ENCODE data around the gene CAND2. TPM values are rescaled to one million over a fixed set of nuclear protein-coding genes. Genes with fewer than 3 reads are reported as not detected.

Gene CAND2
- total and polyA plus RNA-seq, 9 donors = 3.5 to 25.1 (median 16.6) TPM

DNA sequence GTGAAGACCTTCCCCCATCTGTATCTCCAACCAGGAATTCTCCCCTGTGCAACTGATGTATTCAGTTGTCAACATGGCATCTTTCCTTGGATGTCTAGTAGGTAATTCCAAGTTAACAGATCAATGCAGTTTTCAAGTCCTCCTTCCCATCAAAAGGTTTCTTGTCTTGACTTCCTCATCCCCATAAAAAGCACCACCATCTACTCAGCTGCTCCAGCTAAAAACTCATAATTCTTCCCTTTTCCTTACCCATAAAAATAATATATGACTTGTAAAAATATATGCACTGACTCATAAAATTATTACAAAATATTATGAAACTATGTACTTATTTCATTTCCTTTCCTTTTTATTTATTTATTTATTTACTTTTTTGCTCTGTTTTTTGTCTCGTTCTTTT, 5.0 kb upstream of the CAND2 start:
- H3K4me1 ChIP-seq (ENCODE audit: insufficient read depth) = no peaks in the 10 kb centered on the region
- intact Hi-C loops (cut with DNase I) = no loop called here
- 73 to 88% (median 77%) methylated on average over 1 of the region's 1 CpG for WGBS, 3 donors
- no peak overlapping the region for H3K4me3 ChIP-seq
- TF ChIP-seq, protein P1, sequence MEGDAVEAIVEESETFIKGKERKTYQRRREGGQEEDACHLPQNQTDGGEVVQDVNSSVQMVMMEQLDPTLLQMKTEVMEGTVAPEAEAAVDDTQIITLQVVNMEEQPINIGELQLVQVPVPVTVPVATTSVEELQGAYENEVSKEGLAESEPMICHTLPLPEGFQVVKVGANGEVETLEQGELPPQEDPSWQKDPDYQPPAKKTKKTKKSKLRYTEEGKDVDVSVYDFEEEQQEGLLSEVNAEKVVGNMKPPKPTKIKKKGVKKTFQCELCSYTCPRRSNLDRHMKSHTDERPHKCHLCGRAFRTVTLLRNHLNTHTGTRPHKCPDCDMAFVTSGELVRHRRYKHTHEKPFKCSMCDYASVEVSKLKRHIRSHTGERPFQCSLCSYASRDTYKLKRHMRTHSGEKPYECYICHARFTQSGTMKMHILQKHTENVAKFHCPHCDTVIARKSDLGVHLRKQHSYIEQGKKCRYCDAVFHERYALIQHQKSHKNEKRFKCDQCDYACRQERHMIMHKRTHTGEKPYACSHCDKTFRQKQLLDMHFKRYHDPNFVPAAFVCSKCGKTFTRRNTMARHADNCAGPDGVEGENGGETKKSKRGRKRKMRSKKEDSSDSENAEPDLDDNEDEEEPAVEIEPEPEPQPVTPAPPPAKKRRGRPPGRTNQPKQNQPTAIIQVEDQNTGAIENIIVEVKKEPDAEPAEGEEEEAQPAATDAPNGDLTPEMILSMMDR (IDR thresholded peaks at IDR 0.05) = no peak
- TF ChIP-seq POLR2A (IDR thresholded peaks at IDR 0.05) = no peak
- no peak for TF ChIP-seq EP300 (IDR thresholded peaks at IDR 0.05)
- H3K27me3 ChIP-seq = no peaks in the 10 kb centered on the region
- H3K9me3 ChIP-seq = no peaks in the 10 kb centered on the region
- DNase-seq = no peak
- H3K27ac ChIP-seq = no peak overlapping the region
- H3K36me3 ChIP-seq = no peaks in the 10 kb centered on the region

DNA sequence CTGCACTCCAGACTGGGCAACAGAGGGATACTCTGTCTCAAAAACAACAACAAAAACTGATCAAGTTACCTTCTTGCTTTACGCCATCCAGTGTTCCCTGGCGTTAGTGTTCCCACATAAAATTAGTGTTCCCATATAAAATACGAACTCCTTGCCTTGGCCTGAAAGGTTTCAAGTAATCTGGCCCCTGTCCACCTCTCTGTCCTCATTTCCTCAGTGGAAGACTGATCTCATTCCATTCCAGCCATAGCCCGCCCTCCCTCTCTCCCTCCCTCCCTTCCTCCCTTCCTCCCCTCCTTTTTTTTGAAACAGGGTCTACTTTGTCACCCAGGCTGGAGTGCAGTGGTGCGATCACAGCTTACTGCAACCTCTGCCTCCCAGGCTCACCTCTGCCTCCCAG, 2.8 kb upstream of the CAND2 start:
- H3K27ac ChIP-seq = no peak overlapping the region
- intact Hi-C loops (cut with DNase I) = no loop called here
- no peak overlapping the region for H3K4me3 ChIP-seq
- DNase-seq = no peak
- H3K9me3 ChIP-seq = no peaks in the 10 kb centered on the region
- no peaks in the 10 kb centered on the region for H3K36me3 ChIP-seq
- peaks cover 2% of the 10 kb centered on the region for H3K4me1 ChIP-seq (ENCODE audit: insufficient read depth)
- H3K27me3 ChIP-seq = no peaks in the 10 kb centered on the region
- TF ChIP-seq POLR2A (IDR thresholded peaks at IDR 0.05) (no peak), EP300 (IDR thresholded peaks at IDR 0.05) (no peak)
- TF ChIP-seq, protein P1 (IDR thresholded peaks at IDR 0.05) = no peak
- WGBS, 3 donors = 66 to 84% (median 79%) methylated on average over 5 of the region's 5 CpGs

DNA sequence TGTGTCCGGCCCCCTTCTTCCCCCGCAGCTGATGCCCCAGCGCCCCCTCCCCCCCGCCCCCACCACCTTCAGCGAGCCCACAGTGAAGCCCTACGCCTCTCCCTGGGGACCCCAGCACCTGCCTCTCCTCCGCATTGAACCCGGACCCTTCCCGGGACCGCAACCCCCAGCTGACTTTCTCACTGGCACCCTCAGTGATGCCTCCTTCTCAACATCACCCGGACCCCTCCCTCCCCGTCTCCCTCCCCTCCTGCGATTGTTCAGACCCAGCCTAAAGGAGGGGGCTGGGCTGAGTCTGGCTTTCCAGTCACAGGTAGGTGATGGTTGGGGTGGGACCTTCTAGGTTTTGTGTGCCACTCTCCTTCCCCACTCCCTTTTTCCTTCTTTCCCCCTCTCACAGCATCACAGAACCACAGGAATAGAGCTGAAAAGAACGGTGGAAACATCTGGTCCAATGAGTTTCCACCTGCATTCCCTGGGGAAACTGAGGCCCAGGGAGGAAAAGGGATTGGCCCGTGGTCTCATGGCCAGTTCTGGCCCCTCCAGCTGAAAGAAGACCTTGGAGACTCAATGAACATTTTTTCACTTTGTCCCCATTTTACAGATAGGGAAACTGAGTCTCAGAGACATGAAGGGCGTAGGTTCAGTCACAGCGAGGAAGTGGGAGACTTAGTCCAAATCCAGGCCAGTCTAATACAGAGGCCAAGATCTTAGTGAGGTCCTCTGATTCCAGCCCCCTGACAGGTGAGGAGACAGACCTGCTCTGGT, 828 bp downstream of the CAND2 start:
- TF ChIP-seq POLR2A (IDR thresholded peaks at IDR 0.05) = no peak
- no peak for TF ChIP-seq EP300 (IDR thresholded peaks at IDR 0.05)
- TF ChIP-seq, protein P1 (IDR thresholded peaks at IDR 0.05) = no peak
- WGBS, 3 donors = 31 to 37% (median 32%) methylated on average over 17 of the region's 17 CpGs
- no peaks in the 10 kb centered on the region for H3K27me3 ChIP-seq
- H3K4me3 ChIP-seq = peak overlapping the region; percentile 68
- no peaks in the 10 kb centered on the region for H3K36me3 ChIP-seq
- no peaks in the 10 kb centered on the region for H3K9me3 ChIP-seq
- intact Hi-C loops (cut with DNase I) = no loop called here
- peaks cover 2% of the 10 kb centered on the region for H3K4me1 ChIP-seq (ENCODE audit: insufficient read depth)
- peak in 3 of 5 donors; percentile 38 to 55 (median 39) for DNase-seq
- H3K27ac ChIP-seq = peak overlapping the region; percentile 79 to 94

DNA sequence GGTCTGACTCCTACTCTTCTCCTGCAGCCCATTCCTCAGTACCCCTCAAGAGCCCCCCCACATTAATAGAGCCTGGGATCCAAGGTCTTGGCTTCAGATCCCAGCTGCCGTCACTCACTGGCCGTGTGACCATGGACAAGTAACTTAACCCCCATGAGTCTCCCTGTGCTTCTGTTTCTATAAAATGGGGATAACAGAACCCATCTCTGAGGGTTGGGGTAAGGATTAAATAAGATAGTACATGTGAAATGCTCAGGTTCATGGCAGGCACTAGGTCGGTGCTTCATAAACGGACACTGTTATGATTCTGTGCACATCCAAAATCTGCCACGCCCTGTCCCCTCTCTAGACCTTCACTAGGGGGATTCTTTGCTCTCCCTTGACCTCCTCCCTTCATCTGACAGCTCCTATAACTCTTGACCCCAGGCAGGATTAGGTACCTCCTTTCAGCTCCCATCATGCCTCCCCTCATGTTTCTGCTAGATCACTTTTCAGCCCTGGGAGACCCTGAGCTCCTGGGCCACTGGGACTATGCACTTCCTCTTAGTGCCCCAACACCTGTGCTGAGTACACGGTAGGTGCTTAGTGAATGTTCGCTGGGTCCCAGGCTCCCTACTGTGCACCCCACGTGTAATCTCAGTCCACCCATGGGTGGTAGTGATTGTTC, 1.5 kb downstream of the CAND2 start:
- intact Hi-C loops (cut with DNase I) = no loop called here
- Histone ChIP-seq H3K36me3 (no peaks in the 10 kb centered on the region), H3K4me3 (no peak overlapping the region), H3K27me3 (no peaks in the 10 kb centered on the region), H3K9me3 (no peaks in the 10 kb centered on the region), H3K27ac (peak overlapping the region; percentile 79 to 94), H3K4me1 (ENCODE audit: insufficient read depth) (peaks cover 2% of the 10 kb centered on the region)
- no peak for TF ChIP-seq POLR2A (IDR thresholded peaks at IDR 0.05)
- no peak for TF ChIP-seq EP300 (IDR thresholded peaks at IDR 0.05)
- TF ChIP-seq, protein P1 (IDR thresholded peaks at IDR 0.05) = no peak
- 38 to 46% (median 44%) methylated on average over 8 of the region's 8 CpGs for WGBS, 3 donors
- DNase-seq = peak in 1 of 5 donors; percentile 34
